PC-9 (cell line): Measurements from ENCODE around the gene GPD2. TPM values are rescaled to one million over a fixed set of nuclear protein-coding genes. Genes with fewer than 3 reads are reported as not detected.

Source experiments
- BruUV-seq: library from RNA; stranded (reverse); fragments of 400-500 nt; replicated peaks from 2 replicates; lab custom pipeline; 2021; lab: Mats Ljungman, UMichigan
- CTCF ChIA-PET: fragments of 300-600 bp; sonication (Branson Sonifier 250); formaldehyde crosslinking; loops from one replicate; lab custom pipeline; 2022; ENCODE audit warnings: antibody characterized with exemption; lab: Charles Lee
- POLR2A ChIA-PET: fragments of 300-600 bp; sonication (Branson Sonifier 250); formaldehyde crosslinking; loops from one replicate; lab custom pipeline; 2022; ENCODE audit warnings: antibody characterized with exemption; ENCODE audit not compliant: unreplicated experiment; lab: Charles Lee
- DNase-seq, 2 experiments: peaks; one replicate each; pipeline versions ENCODE4 v3.0.0 to v3.0.0-alpha.2; 2015 to 2022; ENCODE audit warnings: mixed read lengths in 1 of 2
- H2AFZ ChIP-seq: fragments of 200-600 bp; sonication (generic); 2 replicates; pipeline ENCODE4 v1.8.1; 2017; ENCODE audit warnings: antibody characterized with exemption
- H3F3A ChIP-seq: fragments of 200-600 bp; sonication (generic); 2 replicates; pipeline ENCODE4 v1.8.1; 2017; ENCODE audit warnings: antibody characterized with exemption, mild to moderate bottlenecking, low read depth; ENCODE audit not compliant: insufficient read depth
- H3K27ac ChIP-seq: fragments of 200-600 bp; sonication (generic); 2 replicates; pipeline ENCODE4 v1.6.1; 2016; ENCODE audit warnings: mixed run types
- H3K27me3 ChIP-seq: fragments of 200-600 bp; sonication (generic); 2 replicates; pipeline ENCODE4 v1.6.1; 2016; ENCODE audit warnings: low read depth, mixed run types; ENCODE audit not compliant: insufficient read depth
- H3K36me3 ChIP-seq: fragments of 200-600 bp; sonication (generic); 2 replicates; pipeline ENCODE4 v1.6.1; 2016; ENCODE audit warnings: low read depth, mixed run types
- H3K4me1 ChIP-seq: fragments of 200-600 bp; sonication (generic); replicated peaks from 2 replicates; pipeline ENCODE4 v1.6.1; 2016; ENCODE audit warnings: mixed run types; ENCODE audit not compliant: insufficient read depth
- H3K4me2 ChIP-seq: fragments of 200-600 bp; sonication (generic); 2 replicates; pipeline ENCODE4 v1.6.1; 2017; ENCODE audit warnings: mixed run types
- H3K4me3 ChIP-seq: fragments of 200-600 bp; sonication (generic); 2 replicates; pipeline ENCODE4 v1.6.1; 2016; ENCODE audit warnings: mixed run types
- H3K79me2 ChIP-seq: fragments of 200-600 bp; sonication (generic); 2 replicates; pipeline ENCODE4 v1.6.1; 2017; ENCODE audit warnings: low read depth, mixed run types
- H3K9me2 ChIP-seq: fragments of 200-600 bp; sonication (generic); 2 replicates; pipeline ENCODE4 v1.8.1; 2017; ENCODE audit warnings: mild to moderate bottlenecking; ENCODE audit not compliant: insufficient read depth
- H3K9me3 ChIP-seq: fragments of 200-600 bp; sonication (generic); 2 replicates; pipeline ENCODE4 v1.8.1; 2016; ENCODE audit warnings: low read depth; ENCODE audit not compliant: insufficient read depth
- H4K20me1 ChIP-seq: fragments of 200-600 bp; sonication (generic); 2 replicates; pipeline ENCODE4 v1.8.1; 2017; ENCODE audit not compliant: insufficient read depth
- CTCF ChIP-seq: fragments of 200-600 bp; sonication (generic); conservative IDR thresholded peaks from 2 replicates; pipeline ENCODE4 v1.6.1; 2017; ENCODE audit warnings: mixed run types, antibody characterized with exemption, mild to moderate bottlenecking, moderate library complexity
- EZH2 ChIP-seq: fragments of 200-600 bp; sonication (generic); IDR thresholded peaks from 2 replicates; pipeline ENCODE4 v1.8.0; 2017; ENCODE audit warnings: antibody characterized with exemption, low read depth
- intact Hi-C: fragments of 100-400 bp; cut with micrococcal nuclease; formaldehyde crosslinking; loops from one replicate; pipeline ENCODE4 v1.10.0; 2022; ENCODE audit not compliant: unreplicated experiment
- total RNA-seq: library from RNA; stranded (reverse); gene quantifications from 2 replicates; pipeline ENCODE4 v1.2.3, GENCODE V29; 2021

The GPD2 gene
- total RNA-seq, 1 experiment from 2014 or later: 47.1 TPM

GRCh38 chr2:156573710-156574109, 137.5 kb downstream of the GPD2 start:
- Histone ChIP-seq H3K4me3 (no peak overlapping the region), H3F3A (no peaks in the 10 kb centered on the region), H3K4me1 (no peaks in the 10 kb centered on the region), H4K20me1 (no peaks in the 10 kb centered on the region), H3K9me3 (no peaks in the 10 kb centered on the region), H3K9me2 (no peaks in the 10 kb centered on the region), H3K79me2 (no peaks in the 10 kb centered on the region), H3K4me2 (no peak overlapping the region), H3K27me3 (no peaks in the 10 kb centered on the region), H2AFZ (no peak overlapping the region), H3K27ac (no peak overlapping the region), H3K36me3 (no peaks in the 10 kb centered on the region)
- no peak for DNase-seq
- CTCF ChIA-PET: interaction anchor here (0.7 kb wide), 1 partner anchor 21 kb away, joined by 3 read pairs; no protein-coding TSS in a partner anchor
- TF ChIP-seq EZH2 (no peak), CTCF (no peak)
- BruUV-seq: no TSS peak
- intact Hi-C loops: no loop called here
- POLR2A ChIA-PET: no interaction called here

GRCh38 chr2:156574112-156574511, 137.9 kb downstream of the GPD2 start:
- H3K4me3 ChIP-seq: no peak overlapping the region
- H2AFZ ChIP-seq: no peak overlapping the region
- ChIA-PET POLR2A (no interaction called here), CTCF (interaction anchor here (0.7 kb wide), 1 partner anchor 21 kb away, joined by 3 read pairs; no protein-coding TSS in a partner anchor)
- no peaks in the 10 kb centered on the region for H3K79me2 ChIP-seq
- H3K9me2 ChIP-seq: no peaks in the 10 kb centered on the region
- no peaks in the 10 kb centered on the region for H4K20me1 ChIP-seq
- no peak overlapping the region for H3K4me2 ChIP-seq
- H3K27ac ChIP-seq: no peak overlapping the region
- H3K4me1 ChIP-seq: no peaks in the 10 kb centered on the region
- no peaks in the 10 kb centered on the region for H3K36me3 ChIP-seq
- intact Hi-C loops: no loop called here
- no TSS peak for BruUV-seq
- H3K9me3 ChIP-seq: no peaks in the 10 kb centered on the region
- TF ChIP-seq EZH2 (no peak), CTCF (no peak)
- no peaks in the 10 kb centered on the region for H3K27me3 ChIP-seq
- no peak for DNase-seq
- no peaks in the 10 kb centered on the region for H3F3A ChIP-seq

- intact Hi-C loops: no loop called here
- no peak for DNase-seq
- TF ChIP-seq EZH2 (no peak), CTCF (no peak)
- POLR2A ChIA-PET: interaction anchor here (0.6 kb wide), 1 partner anchor 40 kb away, joined by 4 read pairs; no protein-coding TSS in a partner anchor
- H2AFZ ChIP-seq: no peak overlapping the region
- no peaks in the 10 kb centered on the region for H3K9me2 ChIP-seq
- CTCF ChIA-PET: no interaction called here
- H3K36me3 ChIP-seq: no peaks in the 10 kb centered on the region
- no peak overlapping the region for H3K4me3 ChIP-seq
- H3K79me2 ChIP-seq: no peaks in the 10 kb centered on the region
- no TSS peak for BruUV-seq
- no peaks in the 10 kb centered on the region for H3F3A ChIP-seq
- no peak overlapping the region for H3K4me2 ChIP-seq
- no peaks in the 10 kb centered on the region for H3K27me3 ChIP-seq
- H3K9me3 ChIP-seq: no peaks in the 10 kb centered on the region
- H4K20me1 ChIP-seq: no peaks in the 10 kb centered on the region
- no peaks in the 10 kb centered on the region for H3K4me1 ChIP-seq
- H3K27ac ChIP-seq: no peak overlapping the region
Measured at GRCh38 chr2:156576005-156576404, 139.8 kb downstream of the GPD2 start.
